ENCODE results near the gene DCAF7.

Gene DCAF7

DNA sequence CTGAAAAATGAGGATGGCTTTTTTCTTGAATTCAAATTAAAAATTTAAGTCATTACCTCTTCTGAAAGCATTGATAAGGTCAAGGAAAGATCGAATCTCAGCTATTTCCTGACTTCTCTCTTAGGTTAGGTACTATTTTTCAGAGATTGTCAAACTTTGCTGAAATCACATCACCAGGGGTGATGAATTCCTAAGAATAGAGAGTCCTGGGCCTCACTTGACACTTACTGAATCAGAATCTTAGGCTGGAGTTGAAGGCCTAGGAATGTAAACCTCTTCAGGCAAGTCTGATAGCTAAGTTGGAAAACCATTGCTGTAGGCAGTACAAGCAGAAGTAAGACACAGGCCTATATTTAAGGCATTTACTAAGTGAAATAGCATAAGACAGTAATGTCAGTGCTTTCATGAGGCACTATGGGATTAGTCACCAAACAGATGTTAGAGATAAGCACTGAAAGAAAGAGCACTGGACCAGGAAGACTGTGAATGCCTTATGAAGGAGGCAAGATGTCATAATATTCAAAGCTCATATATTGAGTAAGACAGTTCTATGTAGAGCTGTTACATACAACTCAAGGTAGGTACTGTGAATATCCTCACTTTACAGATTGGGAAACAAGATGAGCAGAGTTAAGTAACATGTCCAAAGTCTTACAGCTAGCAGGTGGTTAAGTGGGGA is 21.5 kb downstream of the DCAF7 start:
- TF ChIP-seq GATA2 (IDR thresholded peaks at IDR 0.05; ENCODE audit: low read depth, low read length) (no peak), GATA3 (IDR thresholded peaks at IDR 0.05; ENCODE audit: low read depth, low read length) (no peak)

GRCh38 chr17:63573634-63574033 is 23.4 kb downstream of the DCAF7 start:
- TF ChIP-seq GATA3 (IDR thresholded peaks at IDR 0.05; ENCODE audit: low read depth, low read length) (no peak), GATA2 (IDR thresholded peaks at IDR 0.05; ENCODE audit: low read depth, low read length) (no peak)

- TF ChIP-seq GATA3 (IDR thresholded peaks at IDR 0.05; ENCODE audit: low read depth, low read length) (no peak), GATA2 (IDR thresholded peaks at IDR 0.05; ENCODE audit: low read depth, low read length) (no peak)
Observed at GRCh38 chr17:63578027-63578768, 27.9 kb downstream of the DCAF7 start.

- TF ChIP-seq GATA3 (IDR thresholded peaks at IDR 0.05; ENCODE audit: low read depth, low read length) = no peak
- TF ChIP-seq GATA2 (IDR thresholded peaks at IDR 0.05; ENCODE audit: low read depth, low read length) = no peak
Observed at GRCh38 chr17:63578769-63579111, 28.5 kb downstream of the DCAF7 start.

DNA sequence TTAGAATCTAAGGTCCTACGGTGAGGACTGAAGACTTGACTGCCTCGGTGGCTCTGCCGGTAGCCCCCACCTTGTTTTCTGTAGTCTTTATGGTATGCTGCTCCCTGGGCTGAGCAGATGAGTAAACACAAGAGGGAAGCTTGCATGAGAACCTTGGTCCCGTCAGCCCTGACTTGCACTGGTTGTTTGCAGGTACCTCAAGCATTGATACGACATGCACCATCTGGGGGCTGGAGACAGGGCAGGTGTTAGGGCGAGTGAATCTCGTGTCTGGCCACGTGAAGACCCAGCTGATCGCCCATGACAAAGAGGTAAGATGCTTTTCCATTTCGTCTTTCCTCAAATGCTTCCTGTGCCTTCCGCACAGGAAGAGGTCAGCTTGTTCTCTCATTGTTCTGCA is 29.4 kb downstream of the DCAF7 start:
- TF ChIP-seq GATA2 (IDR thresholded peaks at IDR 0.05; ENCODE audit: low read depth, low read length) (no peak), GATA3 (IDR thresholded peaks at IDR 0.05; ENCODE audit: low read depth, low read length) (no peak)

- no peak for TF ChIP-seq GATA2 (IDR thresholded peaks at IDR 0.05; ENCODE audit: low read depth, low read length)
- TF ChIP-seq GATA3 (IDR thresholded peaks at IDR 0.05; ENCODE audit: low read depth, low read length) = no peak
Observed at GRCh38 chr17:63587770-63588169, 37.5 kb downstream of the DCAF7 start.

- TF ChIP-seq GATA3 (IDR thresholded peaks at IDR 0.05; ENCODE audit: low read depth, low read length) (no peak), GATA2 (IDR thresholded peaks at IDR 0.05; ENCODE audit: low read depth, low read length) (no peak)
Observed at GRCh38 chr17:63588797-63589196, 38.5 kb downstream of the DCAF7 start.

GRCh38 chr17:63589646-63590045 is 39.4 kb downstream of the DCAF7 start:
- no peak for TF ChIP-seq GATA3 (IDR thresholded peaks at IDR 0.05; ENCODE audit: low read depth, low read length)

DNA sequence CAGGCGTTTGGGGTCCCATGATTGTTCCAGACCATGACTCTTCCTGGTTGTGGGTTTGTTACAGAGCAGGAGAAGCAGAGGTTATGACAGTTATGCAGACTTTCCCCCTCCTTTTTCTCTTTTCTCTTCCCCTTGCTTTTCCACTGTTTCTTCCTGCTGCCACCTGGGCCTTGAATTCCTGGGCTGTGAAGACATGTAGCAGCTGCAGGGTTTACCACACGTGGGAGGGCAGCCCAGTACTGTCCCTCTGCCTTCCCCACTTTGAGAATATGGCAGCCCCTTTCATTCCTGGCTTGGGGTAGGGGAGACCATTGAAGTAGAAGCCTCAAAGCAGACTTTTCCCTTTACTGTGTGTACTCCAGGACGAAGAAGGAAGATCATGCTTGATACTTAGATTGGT is 42.5 kb downstream of the DCAF7 start:
- TF ChIP-seq GATA3 (IDR thresholded peaks at IDR 0.05; ENCODE audit: low read depth, low read length) (no peak), GATA2 (IDR thresholded peaks at IDR 0.05; ENCODE audit: low read depth, low read length) (no peak)

DNA sequence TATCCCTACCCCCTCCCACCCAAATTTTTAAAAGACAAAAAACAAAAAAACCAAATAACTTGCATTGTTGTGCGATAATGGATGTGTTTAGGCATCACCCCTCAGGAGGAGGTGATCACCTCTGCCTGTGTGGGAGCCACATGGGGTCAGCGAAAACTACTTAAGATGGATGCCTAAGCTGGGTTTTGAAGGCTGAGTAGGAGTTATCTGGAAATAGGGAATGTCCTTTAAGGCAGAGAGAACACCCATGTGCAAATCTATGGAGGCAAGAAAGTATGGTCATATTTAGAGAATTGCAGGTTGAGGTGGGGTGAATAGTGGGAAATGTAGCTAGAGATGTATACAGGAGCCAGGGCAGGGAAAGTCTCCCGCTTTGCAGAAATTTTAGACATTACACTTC is 44.9 kb downstream of the DCAF7 start:
- TF ChIP-seq GATA3 (IDR thresholded peaks at IDR 0.05; ENCODE audit: low read depth, low read length) = no peak

GRCh38 chr17:63596856-63597586 is 46.7 kb downstream of the DCAF7 start:
- TF ChIP-seq GATA3 (IDR thresholded peaks at IDR 0.05; ENCODE audit: low read depth, low read length) (no peak; the same call in 1 of the 2 replicates), GATA2 (IDR thresholded peaks at IDR 0.05; ENCODE audit: low read depth, low read length) (peak; percentile 43; the same call in 1 of the 2 replicates)

DNA sequence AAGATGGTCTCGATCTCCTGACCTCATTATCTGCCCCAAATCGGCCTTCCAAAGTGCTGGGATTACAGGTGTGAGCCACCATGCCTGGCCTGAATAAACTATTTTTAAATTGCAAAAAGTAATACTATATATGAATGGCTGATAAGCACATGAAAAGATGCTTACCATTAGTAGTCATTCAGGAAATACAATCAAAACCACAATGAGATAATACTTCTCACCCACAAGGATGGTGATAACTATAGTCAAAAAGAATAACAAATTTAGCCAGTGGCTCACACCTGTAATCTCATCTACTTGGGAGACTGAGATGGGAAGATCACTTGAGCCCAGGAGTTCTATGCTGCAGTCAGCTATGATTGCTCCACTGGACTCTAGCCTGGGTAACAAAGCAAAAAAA is 48.0 kb downstream of the DCAF7 start:
- no peak for TF ChIP-seq GATA3 (IDR thresholded peaks at IDR 0.05; ENCODE audit: low read depth, low read length)

DNA sequence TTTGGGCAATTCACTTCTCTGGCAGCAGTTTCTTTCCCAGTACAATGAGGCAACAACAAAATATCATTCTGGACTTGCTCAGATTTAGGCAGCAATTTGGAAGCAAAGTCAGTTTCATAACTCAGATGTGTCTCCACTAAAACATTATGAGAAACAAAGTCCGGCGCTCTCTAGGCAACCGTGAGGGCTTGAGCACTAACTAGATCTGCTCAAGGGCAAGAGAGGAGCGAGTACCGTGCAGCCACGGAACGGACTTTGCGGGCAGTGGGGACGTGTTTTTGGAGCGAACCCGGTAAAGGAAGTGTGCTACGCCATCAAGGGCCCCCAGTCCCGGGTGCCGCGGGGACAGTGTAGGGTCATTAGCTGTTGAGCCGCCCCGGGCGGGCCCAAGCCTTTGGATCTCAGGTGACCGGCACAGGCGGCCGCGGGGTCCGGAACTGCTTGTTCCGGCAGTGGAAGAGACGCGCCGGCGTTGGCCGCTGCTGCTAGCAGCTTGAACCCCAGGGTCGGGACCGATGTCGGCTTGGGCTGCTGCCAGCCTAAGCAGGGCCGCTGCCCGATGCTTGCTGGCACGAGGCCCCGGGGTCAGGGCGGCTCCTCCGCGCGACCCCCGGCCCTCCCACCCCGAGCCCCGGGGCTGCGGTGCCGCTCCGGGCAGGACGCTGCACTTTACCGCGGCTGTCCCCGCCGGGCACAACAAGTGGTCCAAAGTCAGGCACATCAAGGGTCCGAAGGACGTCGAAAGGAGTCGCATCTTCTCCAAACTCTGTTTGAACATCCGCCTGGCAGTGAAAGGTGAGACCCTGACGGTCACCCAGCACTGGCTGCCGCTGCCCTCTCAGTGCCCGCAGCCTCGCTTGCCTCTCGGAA is 50.5 kb downstream of the DCAF7 start, which contains the start of gene TACO1:
Gene TACO1 (plus strand): TSS at position 327 of the 870 bp plus-strand sequence. CDS start 189 bp downstream, at position 516.
- no peak for TF ChIP-seq GATA3 (IDR thresholded peaks at IDR 0.05; ENCODE audit: low read depth, low read length)
